ENCODE data around the gene SCAMP5.

GRCh38 chr15:74962671-74963070 lies 32.7 kb upstream of the SCAMP5 start:
- TF ChIP-seq GATA2 (IDR thresholded peaks at IDR 0.05; ENCODE audit: low read depth, low read length) (no peak), GATA3 (IDR thresholded peaks at IDR 0.05; ENCODE audit: low read depth, low read length) (no peak)
